IMR-90 (cell line): ENCODE results near the gene FABP7. TPM values are rescaled to one million over a fixed set of nuclear protein-coding genes. Genes with fewer than 3 reads are reported as not detected.

Source experiments
- ATAC-seq: fragments of 200-7000 bp; cut with Tn5 transposase; 2 replicates; pipeline ENCODE4 v1.9.1; 2020; ENCODE audit warnings: low read depth, mild to moderate bottlenecking, moderate library complexity
- BruUV-seq: library from RNA; stranded (reverse); fragments of 400-500 nt; replicated peaks from 2 replicates; lab custom pipeline; 2021; lab: Mats Ljungman, UMichigan
- CTCF ChIA-PET: fragments of 300-600 bp; formaldehyde crosslinking; extraction: SDS; loops from one replicate; lab custom pipeline; 2021; ENCODE audit warnings: antibody characterized with exemption; lab: Yijun Ruan, JAX
- POLR2A ChIA-PET: fragments of 300-600 bp; sonication (Branson Sonifier 250); formaldehyde crosslinking; loops from one replicate; lab custom pipeline; 2022; ENCODE audit warnings: antibody characterized with exemption; ENCODE audit not compliant: unreplicated experiment; lab: Charles Lee
- DNase-seq: peaks from one replicate; pipeline ENCODE4 v3.0.0; 2013
- H2AFZ ChIP-seq: replicated peaks from 2 replicates; pipeline ENCODE3; 2013; ENCODE audit warnings: low read length, mild to moderate bottlenecking; ENCODE audit not compliant: poor library complexity
- H2AK5ac ChIP-seq: 2 replicates; pipeline ENCODE4 v1.6.1; 2013; ENCODE audit warnings: low read depth, low read length, inconsistent platforms
- H2AK9ac ChIP-seq: replicated peaks from 2 replicates; pipeline ENCODE3; 2013; ENCODE audit warnings: mild to moderate bottlenecking, low read depth, low read length, moderate library complexity; ENCODE audit not compliant: poor library complexity
- H2BK120ac ChIP-seq: 2 replicates; pipeline ENCODE4 v1.6.1; 2013; ENCODE audit warnings: low read depth, low read length, inconsistent platforms
- H2BK15ac ChIP-seq: 3 replicates; pipeline ENCODE4 v1.6.1; 2013; ENCODE audit warnings: low read depth, low read length, inconsistent platforms
- H2BK20ac ChIP-seq: 2 replicates; pipeline ENCODE4 v1.6.1; 2013; ENCODE audit warnings: low read depth, mild to moderate bottlenecking, inconsistent platforms, low read length, moderate library complexity
- H2BK5ac ChIP-seq: 2 replicates; pipeline ENCODE4 v1.6.1; 2013; ENCODE audit warnings: mild to moderate bottlenecking, low read depth, low read length, inconsistent platforms; ENCODE audit not compliant: poor library complexity, severe bottlenecking
- H3K14ac ChIP-seq: replicated peaks from 2 replicates; pipeline ENCODE4 v1.6.1; 2013; ENCODE audit warnings: low read depth, low read length, inconsistent platforms
- H3K18ac ChIP-seq: 2 replicates; pipeline ENCODE4 v1.6.1; 2013; ENCODE audit warnings: low read depth, low read length, control low read depth
- H3K23ac ChIP-seq: 2 replicates; pipeline ENCODE4 v1.6.1; 2013; ENCODE audit warnings: low read depth, low read length, inconsistent platforms
- H3K27ac ChIP-seq: 2 replicates; pipeline ENCODE4 v1.5.1; 2013; ENCODE audit warnings: mild to moderate bottlenecking, control low read depth, low read length; ENCODE audit not compliant: insufficient read depth
- H3K27me3 ChIP-seq: 2 replicates; pipeline ENCODE4 v1.6.1; 2013; ENCODE audit warnings: low read length; ENCODE audit not compliant: control insufficient read depth, insufficient read depth
- H3K36me3 ChIP-seq: 2 replicates; pipeline ENCODE4 v1.6.1; 2013; ENCODE audit warnings: low read length, mixed read lengths; ENCODE audit not compliant: control insufficient read depth, insufficient read depth
- H3K4ac ChIP-seq: 2 replicates; pipeline ENCODE4 v1.6.1; 2013; ENCODE audit warnings: low read depth, low read length, inconsistent platforms
- H3K4me1 ChIP-seq: 2 replicates; pipeline ENCODE4 v1.6.1; 2013; ENCODE audit warnings: low read length, mixed read lengths; ENCODE audit not compliant: control insufficient read depth, insufficient read depth
- H3K4me2 ChIP-seq: 2 replicates; pipeline ENCODE4 v1.6.1; 2013; ENCODE audit warnings: low read depth, mild to moderate bottlenecking, control low read depth, low read length, moderate library complexity
- H3K4me3 ChIP-seq: 2 replicates; pipeline ENCODE4 v1.5.1; 2013; ENCODE audit warnings: low read depth, mild to moderate bottlenecking, control low read depth, low read length, moderate library complexity; ENCODE audit not compliant: insufficient read depth
- H3K56ac ChIP-seq: 2 replicates; pipeline ENCODE4 v1.6.1; 2013; ENCODE audit warnings: low read length, inconsistent platforms; ENCODE audit not compliant: insufficient read depth; ENCODE audit errors: extremely low read depth
- H3K79me1 ChIP-seq, 2 experiments: 2 replicates each; pipeline ENCODE4 v1.6.1; 2013; ENCODE audit warnings: low read length in 2 of 2, inconsistent platforms in 1 of 2, low read depth in 1 of 2
- H3K9ac ChIP-seq: 2 replicates; pipeline ENCODE4 v1.6.1; 2013; ENCODE audit warnings: low read depth, low read length, control low read depth
- H3K9me1 ChIP-seq: 2 replicates; pipeline ENCODE4 v1.6.1; 2013; ENCODE audit warnings: low read length, inconsistent platforms; ENCODE audit not compliant: insufficient read depth
- H3K9me3 ChIP-seq: 2 replicates; pipeline ENCODE4 v1.6.1; 2013; ENCODE audit warnings: low read length; ENCODE audit not compliant: control insufficient read depth, insufficient read depth
- H4K20me1 ChIP-seq: 2 replicates; pipeline ENCODE4 v1.6.1; 2013; ENCODE audit warnings: low read length, inconsistent platforms; ENCODE audit not compliant: insufficient read depth
- H4K5ac ChIP-seq: 2 replicates; pipeline ENCODE4 v1.6.1; 2013; ENCODE audit warnings: mild to moderate bottlenecking, low read depth, low read length, control low read depth
- H4K8ac ChIP-seq, 2 experiments: 2 replicates each; pipeline ENCODE4 v1.6.1; 2013; ENCODE audit warnings: low read depth in 2 of 2, low read length in 2 of 2, control low read depth in 1 of 2, inconsistent platforms in 1 of 2
- H4K91ac ChIP-seq: 2 replicates; pipeline ENCODE4 v1.6.1; 2013; ENCODE audit warnings: low read depth, low read length, inconsistent platforms; ENCODE audit not compliant: insufficient read depth
- BHLHE40 ChIP-seq: fragments of 150-350 bp; IDR thresholded peaks from 2 replicates; pipeline ENCODE4 v1.6.1; 2016; ENCODE audit warnings: mild to moderate bottlenecking, low read depth, low read length
- CEBPB ChIP-seq: IDR thresholded peaks from 2 replicates; pipeline ENCODE4 v1.6.1; 2012; ENCODE audit warnings: low read depth, low read length, improper control_type of control experiment
- FOS ChIP-seq: fragments of 150-350 bp; IDR thresholded peaks from 2 replicates; pipeline ENCODE4 v1.6.1; 2016; ENCODE audit warnings: low read depth, low read length
- MAFK ChIP-seq: IDR thresholded peaks from 2 replicates; pipeline ENCODE4 v1.6.1; 2012; ENCODE audit warnings: low read depth, low read length, improper control_type of control experiment
- MAZ ChIP-seq: IDR thresholded peaks from 2 replicates; pipeline ENCODE4 v1.6.1; 2012; ENCODE audit warnings: low read depth, mild to moderate bottlenecking, low read length, improper control_type of control experiment, moderate library complexity, borderline replicate concordance
- MXI1 ChIP-seq: IDR thresholded peaks from 2 replicates; pipeline ENCODE4 v1.6.1; 2012; ENCODE audit warnings: low read depth, mild to moderate bottlenecking, low read length, moderate library complexity, borderline replicate concordance
- NFE2L2 ChIP-seq: fragments of 150-350 bp; IDR thresholded peaks from 2 replicates; pipeline ENCODE4 v1.6.1; 2016; ENCODE audit warnings: low read depth, mild to moderate bottlenecking, low read length
- POLR2A ChIP-seq: IDR thresholded peaks from 2 replicates; pipeline ENCODE4 v1.6.1; 2012; ENCODE audit warnings: mild to moderate bottlenecking, low read depth, low read length
- RAD21 ChIP-seq: IDR thresholded peaks from 2 replicates; pipeline ENCODE4 v1.6.1; 2012; ENCODE audit warnings: low read length, improper control_type of control experiment
- RCOR1 ChIP-seq: IDR thresholded peaks from 2 replicates; pipeline ENCODE4 v1.6.1; 2012; ENCODE audit warnings: mild to moderate bottlenecking, low read length, improper control_type of control experiment; ENCODE audit not compliant: insufficient replicate concordance
- RFX5 ChIP-seq: IDR thresholded peaks from 2 replicates; pipeline ENCODE4 v1.8.0; 2012; ENCODE audit warnings: low read depth, mild to moderate bottlenecking, low read length, moderate library complexity
- SMC3 ChIP-seq: fragments of 150-350 bp; IDR thresholded peaks from 2 replicates; pipeline ENCODE4 v1.6.1; 2016; ENCODE audit warnings: low read depth, mild to moderate bottlenecking, antibody characterized with exemption, low read length, moderate library complexity
- USF2 ChIP-seq: fragments of 150-350 bp; IDR thresholded peaks from 2 replicates; pipeline ENCODE4 v1.6.1; 2017; ENCODE audit warnings: mild to moderate bottlenecking, antibody characterized with exemption, low read length, low read depth
- WGBS, 2 experiments: methylation state at CpG; one replicate each; pipeline versions ENCODE4 v1.1.5 to v1.1.7; 2013; ENCODE audit warnings: missing lambda C conversion rate in 2 of 2; ENCODE audit not compliant: insufficient read length in 1 of 2; ENCODE audit errors: extremely low coverage in 2 of 2; 5-methylcytosine and 5-hydroxymethylcytosine counted together
- dilution Hi-C: fragments of 300-500 bp; cut with HindIII; formaldehyde crosslinking; loops from one replicate; pipeline ENCODE4 v1.14.3; 2018; ENCODE audit warnings: low sequenced_read_pairs; ENCODE audit not compliant: unreplicated experiment
- in situ Hi-C: fragments of 300-500 bp; cut with MboI; formaldehyde crosslinking; loops from 3 replicates; pipeline ENCODE4 v1.14.3; 2019; ENCODE audit warnings: low sequenced_read_pairs, inconsistent platforms, mixed read lengths
- intact Hi-C: fragments of 100-400 bp; cut with micrococcal nuclease; formaldehyde crosslinking; loops from 2 replicates; pipeline ENCODE4 v1.10.0; 2022
- polyA plus RNA-seq, 3 experiments: library from polyadenylated mRNA; depleted of rRNA; stranded (reverse); fragments of >200 nt; gene quantifications; 2 replicates each; pipeline ENCODE4 v1.2.3, GENCODE V29; 2012; ENCODE audit warnings: low replicate concordance in 1 of 3
- total RNA-seq: library from RNA; depleted of rRNA; stranded (reverse); fragments of >200 nt; gene quantifications from 2 replicates; pipeline ENCODE4 v1.2.3, GENCODE V29; 2012
- TF ChIP-seq, protein P1 (sequence below): fragments of 150-350 bp; IDR thresholded peaks from 2 replicates; pipeline ENCODE4 v1.6.1; 2016; ENCODE audit warnings: low read depth, mild to moderate bottlenecking, low read length, moderate library complexity, borderline replicate concordance
- TF ChIP-seq, protein P2 (sequence below): conservative IDR thresholded peaks from 2 replicates; pipeline ENCODE4 v1.5.1; 2012; ENCODE audit warnings: mild to moderate bottlenecking, low read depth, low read length, improper control_type of control experiment

The FABP7 gene
- total and polyA plus RNA-seq, 2 of the 4 experiments (the other 2 are of a cell fraction), result not detected

DNA sequence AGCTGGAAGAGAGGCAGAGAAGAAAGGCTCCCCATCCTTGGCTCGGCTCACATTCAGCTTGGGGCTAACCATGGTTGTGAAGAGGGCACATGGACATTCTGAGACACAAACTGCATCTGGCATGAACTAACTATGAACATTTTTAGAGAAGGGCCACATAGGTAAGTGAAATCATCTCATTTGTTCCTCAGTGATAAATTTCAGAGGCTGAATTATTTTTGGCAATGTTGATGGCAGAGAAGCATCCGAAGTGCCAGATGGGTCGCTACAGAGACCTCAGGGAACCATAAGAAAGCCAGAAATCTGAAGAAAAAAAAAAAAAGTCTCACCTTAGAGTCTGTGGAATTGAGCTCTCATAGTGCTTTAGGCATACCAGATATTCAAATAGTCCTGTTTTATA is 49.2 kb upstream of the FABP7 start:
- H3K4me2 ChIP-seq, result no peak overlapping the region
- no peak overlapping the region for H2BK5ac ChIP-seq
- ATAC-seq (no peak), DNase-seq (no peak)
- POLR2A ChIA-PET, result interaction anchor here (1.1 kb wide), 1 partner anchor 109 kb away, joined by 3 read pairs; no protein-coding TSS in a partner anchor
- H3K79me1 ChIP-seq, result no peaks in the 10 kb centered on the region
- H3K23ac ChIP-seq, result no peak overlapping the region
- no peak overlapping the region for H2AK9ac ChIP-seq
- H3K4ac ChIP-seq, result no peak overlapping the region
- H2AK5ac ChIP-seq, result no peak overlapping the region
- no peak overlapping the region for H2AFZ ChIP-seq
- H3K9ac ChIP-seq, result no peak overlapping the region
- no peak overlapping the region for H2BK20ac ChIP-seq
- no peak overlapping the region for H3K4me3 ChIP-seq
- H4K8ac ChIP-seq, result no peak overlapping the region
- peaks cover 8% of the 10 kb centered on the region for H3K27me3 ChIP-seq
- no peak overlapping the region for H4K5ac ChIP-seq
- in situ Hi-C loops (no loop called here), intact Hi-C loops (loop anchor here (1.0 to 10.0 kb wide), 2 partner anchors 109 to 684 kb away; no protein-coding TSS in a partner anchor), dilution Hi-C loops (no loop called here)
- no peaks in the 10 kb centered on the region for H3K9me3 ChIP-seq
- CTCF ChIA-PET, result interaction anchor here (0.6 to 5.3 kb wide), 4 partner anchors 11 to 587 kb away, joined by 3 to 53 read pairs (median 4); no protein-coding TSS in a partner anchor
- H3K56ac ChIP-seq, result no peak overlapping the region
- H4K91ac ChIP-seq, result no peak overlapping the region
- H2BK120ac ChIP-seq, result no peak overlapping the region
- no peak overlapping the region for H3K18ac ChIP-seq
- no CpG with 5 or more reads among the region's 3 CpGs for WGBS, 2 experiments
- no peaks in the 10 kb centered on the region for H3K36me3 ChIP-seq
- no peak overlapping the region for H2BK15ac ChIP-seq
- TF ChIP-seq RCOR1 (no peak), RAD21 (no peak), MXI1 (no peak), USF2 (no peak), SMC3 (no peak), NFE2L2 (no peak), MAZ (no peak), POLR2A (no peak), CEBPB (no peak), MAFK (no peak), RFX5 (no peak), FOS (no peak), BHLHE40 (no peak)
- TF ChIP-seq, protein P1, sequence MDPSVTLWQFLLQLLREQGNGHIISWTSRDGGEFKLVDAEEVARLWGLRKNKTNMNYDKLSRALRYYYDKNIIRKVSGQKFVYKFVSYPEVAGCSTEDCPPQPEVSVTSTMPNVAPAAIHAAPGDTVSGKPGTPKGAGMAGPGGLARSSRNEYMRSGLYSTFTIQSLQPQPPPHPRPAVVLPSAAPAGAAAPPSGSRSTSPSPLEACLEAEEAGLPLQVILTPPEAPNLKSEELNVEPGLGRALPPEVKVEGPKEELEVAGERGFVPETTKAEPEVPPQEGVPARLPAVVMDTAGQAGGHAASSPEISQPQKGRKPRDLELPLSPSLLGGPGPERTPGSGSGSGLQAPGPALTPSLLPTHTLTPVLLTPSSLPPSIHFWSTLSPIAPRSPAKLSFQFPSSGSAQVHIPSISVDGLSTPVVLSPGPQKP, result no peak
- TF ChIP-seq, protein P2, sequence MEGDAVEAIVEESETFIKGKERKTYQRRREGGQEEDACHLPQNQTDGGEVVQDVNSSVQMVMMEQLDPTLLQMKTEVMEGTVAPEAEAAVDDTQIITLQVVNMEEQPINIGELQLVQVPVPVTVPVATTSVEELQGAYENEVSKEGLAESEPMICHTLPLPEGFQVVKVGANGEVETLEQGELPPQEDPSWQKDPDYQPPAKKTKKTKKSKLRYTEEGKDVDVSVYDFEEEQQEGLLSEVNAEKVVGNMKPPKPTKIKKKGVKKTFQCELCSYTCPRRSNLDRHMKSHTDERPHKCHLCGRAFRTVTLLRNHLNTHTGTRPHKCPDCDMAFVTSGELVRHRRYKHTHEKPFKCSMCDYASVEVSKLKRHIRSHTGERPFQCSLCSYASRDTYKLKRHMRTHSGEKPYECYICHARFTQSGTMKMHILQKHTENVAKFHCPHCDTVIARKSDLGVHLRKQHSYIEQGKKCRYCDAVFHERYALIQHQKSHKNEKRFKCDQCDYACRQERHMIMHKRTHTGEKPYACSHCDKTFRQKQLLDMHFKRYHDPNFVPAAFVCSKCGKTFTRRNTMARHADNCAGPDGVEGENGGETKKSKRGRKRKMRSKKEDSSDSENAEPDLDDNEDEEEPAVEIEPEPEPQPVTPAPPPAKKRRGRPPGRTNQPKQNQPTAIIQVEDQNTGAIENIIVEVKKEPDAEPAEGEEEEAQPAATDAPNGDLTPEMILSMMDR, result no peak
- no peaks in the 10 kb centered on the region for H3K4me1 ChIP-seq
- H3K27ac ChIP-seq, result no peak overlapping the region
- no peaks in the 10 kb centered on the region for H3K9me1 ChIP-seq
- no peak overlapping the region for H3K14ac ChIP-seq
- no TSS peak for BruUV-seq
- H4K20me1 ChIP-seq, result no peaks in the 10 kb centered on the region
